ENCODE data around the gene CDH4.

The CDH4 gene

DNA sequence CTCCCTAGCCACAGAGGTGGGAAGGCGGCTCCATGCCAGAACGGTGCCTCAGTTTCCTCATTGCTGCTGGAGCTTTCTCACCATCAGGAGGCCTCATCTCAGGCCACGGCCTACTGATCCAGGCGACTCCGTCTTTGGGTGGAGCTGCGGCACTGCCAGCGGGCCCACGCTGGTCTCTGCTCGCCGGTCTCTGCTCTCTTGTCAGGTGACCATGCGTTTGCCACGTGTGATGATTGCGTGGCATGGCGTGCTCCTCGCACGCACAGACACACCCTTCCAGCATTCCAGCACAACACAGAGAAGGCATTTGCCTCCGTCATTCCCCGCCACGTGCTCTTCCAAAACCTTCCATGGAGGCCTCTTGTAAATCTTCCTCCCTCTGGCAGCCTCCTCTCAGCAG is 271.1 kb downstream of the CDH4 start:
- DNase-seq, result no peak

DNA sequence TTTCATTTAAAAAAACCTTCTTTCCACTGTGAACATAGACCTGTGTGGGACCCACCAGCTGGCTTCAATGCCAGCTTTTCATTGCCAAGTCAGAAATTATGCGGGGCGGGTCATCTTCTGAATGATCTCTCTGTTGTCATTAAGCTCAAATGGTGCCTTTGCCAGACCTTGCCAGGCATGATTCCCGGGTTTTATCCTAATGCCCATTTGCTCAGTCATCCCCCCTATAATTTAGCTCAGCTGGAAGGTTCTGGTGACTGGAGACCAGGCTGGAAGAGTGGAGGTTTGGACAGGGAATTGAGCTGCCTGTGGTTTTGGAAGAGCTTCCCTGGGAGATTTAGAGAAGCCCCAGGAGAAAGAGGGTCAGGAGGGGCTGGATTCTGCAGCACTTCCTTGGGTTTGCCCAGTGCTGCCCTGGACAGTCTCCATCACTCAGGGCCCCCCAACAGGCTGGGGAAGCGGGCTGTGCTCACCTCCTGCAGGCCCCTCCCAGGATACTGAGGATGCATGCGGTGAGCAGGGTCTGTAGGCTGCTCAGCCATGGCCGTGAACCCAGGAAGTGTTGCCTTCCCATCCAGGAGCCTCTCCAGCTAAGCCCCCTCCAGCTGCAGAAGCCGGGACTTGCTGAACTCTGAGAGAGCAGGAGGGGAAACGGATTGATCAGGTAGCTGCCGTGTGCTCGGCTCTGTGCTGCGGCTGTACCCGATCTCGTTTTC is 273.0 kb downstream of the CDH4 start:
- DNase-seq, result no peak

- DNase-seq, result no peak
These were observed 273.8 kb downstream of the CDH4 start for GRCh38 chr20:61525781-61526431.

GRCh38 chr20:61526907-61527306 is 274.8 kb downstream of the CDH4 start:
- DNase-seq, result no peak

DNA sequence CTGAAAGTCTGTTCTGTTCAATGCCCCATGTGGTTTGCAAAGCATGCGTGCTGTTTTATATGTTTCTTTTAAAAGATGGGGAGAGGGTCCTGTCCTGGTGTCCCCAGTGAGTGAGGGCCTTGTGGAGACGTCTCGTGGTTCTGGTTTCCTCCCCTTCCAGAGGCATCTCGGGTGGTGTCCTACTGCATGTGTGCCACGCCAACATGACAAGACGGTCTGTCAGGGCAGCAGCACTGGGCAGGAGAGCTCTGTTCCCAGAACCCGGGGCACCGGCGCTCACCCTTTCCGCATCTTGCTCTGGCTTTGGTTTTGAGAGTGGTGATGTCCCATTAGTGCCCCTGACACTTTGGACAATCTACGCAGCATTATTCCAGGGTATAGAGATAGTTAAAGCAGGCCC is 275.6 kb downstream of the CDH4 start:
- DNase-seq, result no peak

- DNase-seq, result no peak
These were observed 276.5 kb downstream of the CDH4 start for GRCh38 chr20:61528591-61528990.

- no peak for DNase-seq
These were observed 277.3 kb downstream of the CDH4 start for GRCh38 chr20:61529354-61529753.

DNA sequence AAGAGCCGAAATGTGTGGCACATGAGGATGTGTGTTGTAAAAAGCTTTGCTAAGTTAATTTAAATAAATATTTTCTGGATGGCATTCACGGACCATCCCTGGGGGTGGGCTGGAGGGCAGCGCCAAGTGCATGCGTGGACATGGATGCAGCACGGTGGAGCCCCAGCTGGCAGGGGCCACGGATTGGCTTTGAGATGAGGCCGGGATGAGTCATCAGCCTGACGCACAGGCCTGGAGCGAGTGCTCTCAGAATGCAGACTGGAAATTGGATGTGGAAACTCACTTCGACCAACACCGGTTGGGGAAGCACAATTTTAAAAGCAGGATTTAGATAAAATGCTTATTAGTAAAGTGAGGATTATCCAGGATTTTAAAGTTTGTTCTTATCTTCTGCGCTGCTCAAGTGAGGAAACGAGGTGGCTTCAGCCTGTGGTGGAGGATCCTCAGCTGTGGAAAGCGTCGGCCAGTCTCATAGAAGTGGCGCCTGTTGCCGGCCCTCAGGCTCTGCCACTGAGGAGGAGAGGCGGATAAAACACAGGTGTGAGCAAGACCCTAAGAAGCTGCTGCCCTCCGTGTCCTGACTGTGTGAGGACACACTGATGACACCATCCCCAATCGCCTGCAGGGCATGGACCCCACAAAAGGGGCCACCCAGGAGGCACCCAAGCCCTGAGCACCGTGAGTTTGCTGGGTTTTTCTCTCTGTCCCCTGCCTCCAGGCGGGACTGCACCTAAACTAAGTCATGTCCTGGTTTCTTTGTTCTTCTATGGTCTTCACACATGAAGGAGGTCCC is 279.7 kb downstream of the CDH4 start:
- no peak for DNase-seq

GRCh38 chr20:61532736-61533135 is 280.7 kb downstream of the CDH4 start:
- DNase-seq, result no peak

- DNase-seq, result no peak
These were observed 281.2 kb downstream of the CDH4 start for GRCh38 chr20:61533231-61533631.

GRCh38 chr20:61534346-61534745 is 282.3 kb downstream of the CDH4 start:
- no peak for DNase-seq

DNA sequence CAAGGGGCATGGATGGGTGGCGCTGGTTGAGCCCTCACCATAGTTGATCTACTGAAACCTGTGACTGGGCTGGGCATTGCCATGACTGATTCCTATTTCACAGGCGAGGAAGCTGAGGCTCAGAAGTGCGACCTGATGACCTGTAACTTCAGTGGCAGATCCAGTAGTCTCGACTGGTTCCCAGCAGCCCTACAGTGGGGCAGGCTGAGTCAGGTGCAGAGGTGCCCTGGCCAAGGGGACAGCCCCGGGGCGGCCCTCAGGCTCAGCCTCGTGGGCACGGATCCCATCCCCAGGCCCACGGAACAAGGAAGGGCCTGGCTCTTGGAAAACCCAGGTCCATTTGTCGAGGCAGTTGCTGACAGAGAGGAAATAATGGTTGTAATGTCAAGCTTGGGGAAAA is 283.0 kb downstream of the CDH4 start:
- no peak for DNase-seq

DNA sequence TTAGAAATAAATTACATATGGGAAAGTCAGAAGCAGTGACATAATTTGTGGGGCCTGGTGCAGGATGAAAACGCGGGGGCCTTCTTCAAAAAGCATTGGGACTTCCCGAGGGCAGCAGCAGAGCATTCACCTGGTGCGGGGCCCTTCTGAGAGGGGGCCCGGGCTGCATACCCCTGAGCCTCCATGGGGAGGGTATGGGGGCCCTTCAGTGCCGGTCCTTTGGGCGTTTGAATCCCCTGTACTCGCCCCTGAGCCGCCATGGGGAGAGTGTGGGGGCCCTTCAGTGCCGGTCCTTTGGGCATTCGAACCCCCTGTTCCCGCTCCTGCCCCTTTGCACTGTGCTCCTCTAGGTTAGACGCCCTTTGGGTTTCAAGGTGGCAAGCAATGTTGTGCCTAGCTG is 283.5 kb downstream of the CDH4 start:
- no peak for DNase-seq

DNA sequence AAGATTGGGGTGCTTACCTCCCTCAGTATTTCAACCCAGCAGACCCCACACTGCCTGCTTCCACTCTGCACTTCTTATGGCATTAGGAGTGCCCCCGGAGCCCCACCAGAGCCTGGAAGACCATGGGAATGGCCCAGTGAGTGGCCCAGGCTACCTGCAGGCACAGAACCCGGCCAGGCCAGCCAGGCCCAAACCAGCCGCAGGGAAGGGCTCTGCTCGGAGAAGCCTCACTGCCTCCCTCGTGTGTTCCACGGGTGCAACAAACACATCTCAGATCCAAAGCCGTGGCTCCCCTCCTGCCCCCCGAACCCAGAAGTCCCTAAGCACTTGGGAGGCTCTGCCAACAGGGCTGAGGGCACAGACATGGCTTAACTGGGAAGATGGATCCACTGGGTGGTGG is 283.9 kb downstream of the CDH4 start:
- DNase-seq, result no peak

GRCh38 chr20:61536671-61537070 is 284.6 kb downstream of the CDH4 start:
- DNase-seq, result no peak

DNA sequence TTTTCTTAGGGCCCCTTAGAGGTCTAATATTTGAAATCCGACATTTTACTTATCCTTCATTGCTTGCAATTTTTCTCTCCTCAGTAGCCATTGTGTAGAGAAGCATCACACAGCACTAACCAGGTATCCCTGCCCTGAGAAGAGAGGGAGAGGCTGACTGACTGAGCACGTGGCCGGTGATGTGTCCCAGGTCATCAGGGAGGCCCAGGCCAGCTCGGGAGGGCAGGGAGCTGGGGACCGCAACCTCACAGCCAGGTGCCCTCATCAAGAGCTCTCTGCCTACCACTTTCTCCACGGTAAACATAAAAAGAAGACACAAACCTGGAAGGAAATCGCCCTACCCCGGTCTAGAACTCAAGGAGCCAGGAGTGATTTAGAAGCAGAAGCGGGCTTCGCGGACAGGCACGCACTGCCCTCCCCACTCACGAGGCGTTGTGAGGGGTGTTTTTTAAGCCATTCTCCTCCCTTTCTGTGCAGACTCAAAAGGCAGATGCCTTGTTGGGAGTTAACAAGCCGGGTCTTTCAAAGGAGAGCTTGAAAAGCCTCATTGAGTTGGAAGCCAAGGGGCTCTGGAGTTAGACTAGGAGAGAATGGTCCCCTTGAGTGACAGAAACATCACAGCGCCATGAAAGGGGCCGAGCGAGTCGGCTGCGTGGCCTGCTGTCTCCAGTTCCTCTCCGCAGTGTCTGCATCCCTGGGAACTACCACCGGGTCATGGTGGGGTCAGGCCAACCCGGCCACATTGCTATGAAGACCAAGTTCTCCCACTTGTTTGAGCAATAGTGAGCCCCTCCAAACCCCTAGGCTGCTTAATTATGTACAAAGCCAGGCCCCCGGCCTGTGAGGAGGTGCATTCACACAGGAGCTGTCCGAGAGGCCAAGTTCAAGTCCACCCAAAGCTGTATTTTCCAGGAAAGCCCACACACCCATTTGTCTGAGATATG is 285.4 kb downstream of the CDH4 start:
- DNase-seq, result no peak

DNA sequence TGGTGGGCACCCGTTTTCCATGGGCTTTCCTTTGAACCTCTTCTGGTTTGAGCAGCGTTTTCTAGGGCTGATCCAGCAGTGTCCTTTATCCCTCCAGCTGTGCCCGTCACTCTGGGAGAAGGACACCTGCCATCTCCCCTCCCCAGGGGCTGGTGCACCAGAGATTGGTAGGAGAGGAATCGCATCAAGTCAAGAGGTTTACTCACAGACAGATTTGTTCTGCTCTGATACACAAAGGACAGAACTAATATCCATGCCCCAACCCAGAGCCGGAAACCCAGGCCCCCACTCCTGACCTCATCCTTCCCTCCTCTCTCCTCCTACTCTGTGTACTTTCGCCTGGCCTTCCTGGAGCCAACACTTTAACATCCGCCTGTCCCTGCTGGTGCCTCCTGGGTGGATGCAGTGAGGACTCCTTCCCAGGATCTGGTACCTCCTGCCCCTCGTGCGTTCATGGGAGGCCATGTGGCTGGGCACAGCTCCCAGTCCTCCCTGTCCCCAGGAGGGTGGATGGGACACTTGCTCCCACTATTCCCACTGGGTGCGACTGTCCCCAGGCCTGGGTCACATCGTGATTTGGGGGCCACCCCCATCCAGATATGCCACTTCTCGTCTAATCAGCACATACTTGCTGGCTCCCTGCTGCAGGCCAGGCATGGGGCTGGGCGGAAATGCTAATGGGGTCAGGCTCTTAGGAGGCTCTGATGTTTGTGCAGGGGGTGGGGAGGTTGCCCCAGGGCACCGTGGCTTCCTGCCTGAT is 286.3 kb downstream of the CDH4 start:
- no peak for DNase-seq

DNA sequence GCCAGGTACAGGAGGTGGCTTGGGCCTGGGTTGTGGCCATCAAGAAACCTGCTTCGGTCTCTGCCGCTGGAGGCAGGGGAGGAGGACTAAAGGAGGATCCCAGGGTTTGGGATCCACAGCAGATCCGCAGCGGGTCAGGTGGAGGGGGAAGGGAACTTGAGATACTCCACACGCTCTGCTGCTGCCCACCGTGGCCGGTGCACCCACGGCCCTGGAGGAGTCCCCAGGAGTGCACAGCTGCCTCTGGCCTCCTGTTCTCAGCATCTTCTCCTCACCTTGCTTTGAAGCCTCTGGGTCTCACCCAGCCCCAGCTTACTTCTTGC is 286.8 kb downstream of the CDH4 start:
- DNase-seq, result no peak

DNA sequence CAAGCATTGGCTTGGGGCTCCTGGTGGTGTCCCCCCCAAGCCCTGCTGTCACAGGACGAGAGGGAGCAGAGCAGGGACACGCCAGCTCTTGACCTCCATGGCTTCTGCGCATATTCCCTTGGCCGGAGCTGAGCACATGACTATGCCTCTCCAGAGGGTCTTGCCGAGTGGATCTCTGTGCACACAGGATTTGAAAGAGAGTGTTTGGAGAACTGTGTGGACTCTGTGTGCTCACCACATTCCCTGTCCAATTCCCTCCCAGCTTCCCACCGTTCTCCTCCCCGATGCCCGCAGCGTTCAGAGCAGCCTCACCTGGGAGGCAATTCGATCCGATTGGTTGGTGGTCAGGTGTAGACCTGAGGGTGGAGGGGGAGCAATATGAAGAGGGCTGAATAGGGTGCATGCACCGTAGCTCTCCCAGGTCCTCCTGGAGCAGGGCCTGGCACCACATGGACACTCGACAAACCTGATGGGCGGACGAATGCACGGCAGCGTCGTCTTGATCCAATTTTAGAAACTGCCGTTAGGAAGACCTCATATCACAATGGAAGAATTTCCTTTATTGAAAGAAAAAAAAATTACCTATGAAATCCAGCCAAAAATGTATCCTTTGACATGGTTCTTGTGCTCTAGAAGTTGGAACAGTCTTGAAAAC is 287.8 kb downstream of the CDH4 start:
- DNase-seq, result no peak

GRCh38 chr20:61541537-61541936 is 289.5 kb downstream of the CDH4 start:
- DNase-seq, result no peak

- DNase-seq, result no peak
These were observed 291.0 kb downstream of the CDH4 start for GRCh38 chr20:61543086-61543485.
